CD8-positive, alpha-beta memory T cell (primary cell): ENCODE results near the gene CDH18. TPM values are rescaled to one million over a fixed set of nuclear protein-coding genes. Genes with fewer than 3 reads are reported as not detected.

Source experiments
- CTCF ChIA-PET: fragments of 350-600 bp; sonication (Branson Sonifier 250); formaldehyde crosslinking; loops from one replicate; lab custom pipeline; 2021; ENCODE audit warnings: antibody characterized with exemption; lab: Charles Lee
- POLR2A ChIA-PET: fragments of 350-600 bp; sonication (Branson Sonifier 250); formaldehyde crosslinking; loops from one replicate; lab custom pipeline; 2021; ENCODE audit warnings: antibody characterized with exemption; lab: Charles Lee
- DNase-seq, 5 donors: peaks; one replicate each; pipeline versions ENCODE4 v3.0.0 to v3.0.0-alpha.2; 2020 to 2022; ENCODE audit warnings: mixed read lengths in 1 of 5
- H3K27ac ChIP-seq: one replicate; pipeline ENCODE4 v1.7.0; 2013; ENCODE audit warnings: low read depth, mild to moderate bottlenecking, low read length, moderate library complexity
- H3K27me3 ChIP-seq: 2 replicates; pipeline ENCODE4 v1.7.0; 2013; ENCODE audit warnings: low read length, mild to moderate bottlenecking; ENCODE audit not compliant: insufficient read depth, poor library complexity, severe bottlenecking
- H3K36me3 ChIP-seq: 2 replicates; pipeline ENCODE4 v1.7.0; 2013; ENCODE audit warnings: mild to moderate bottlenecking, low read length, moderate library complexity; ENCODE audit not compliant: insufficient read depth
- H3K4me1 ChIP-seq: 2 replicates; pipeline ENCODE4 v1.7.0; 2013; ENCODE audit warnings: mild to moderate bottlenecking, low read length, moderate library complexity; ENCODE audit not compliant: insufficient read depth
- H3K4me3 ChIP-seq: 2 replicates; pipeline ENCODE4 v1.7.0; 2013; ENCODE audit warnings: mild to moderate bottlenecking, low read length
- H3K9me3 ChIP-seq: 2 replicates; pipeline ENCODE4 v1.7.0; 2013; ENCODE audit warnings: mild to moderate bottlenecking, low read length
- H3K27ac Mint-ChIP-seq, 8 donors: one replicate each; pipeline ENCODE4 v1.8.0; 2020 to 2021; ENCODE audit warnings: mixed read lengths in 8 of 8, mild to moderate bottlenecking in 6 of 8, inconsistent platforms in 3 of 8, moderate library complexity in 3 of 8
- H3K27me3 Mint-ChIP-seq, 2 donors: one replicate each; pipeline ENCODE4 v1.8.0; 2020 to 2021; ENCODE audit warnings: mixed read lengths in 2 of 2, mild to moderate bottlenecking in 1 of 2, moderate library complexity in 1 of 2
- H3K36me3 Mint-ChIP-seq, 3 donors: one replicate each; pipeline ENCODE4 v1.8.0; 2020 to 2021; ENCODE audit warnings: mixed read lengths in 3 of 3, inconsistent platforms in 1 of 3, mild to moderate bottlenecking in 1 of 3
- H3K4me1 Mint-ChIP-seq, 3 donors: one replicate each; pipeline ENCODE4 v1.8.0; 2020 to 2021; ENCODE audit warnings: mixed read lengths in 3 of 3, inconsistent platforms in 1 of 3, mild to moderate bottlenecking in 1 of 3
- H3K4me3 Mint-ChIP-seq, 7 donors: one replicate each; pipeline ENCODE4 v1.8.0; 2020 to 2021; ENCODE audit warnings: mixed read lengths in 7 of 7, mild to moderate bottlenecking in 6 of 7, moderate library complexity in 4 of 7, inconsistent platforms in 2 of 7
- H3K9me3 Mint-ChIP-seq, 5 donors: one replicate each; pipeline ENCODE4 v1.8.0; 2020 to 2022; ENCODE audit warnings: mixed read lengths in 5 of 5, mild to moderate bottlenecking in 3 of 5, moderate library complexity in 2 of 5, inconsistent platforms in 1 of 5
- polyA plus RNA-seq: library from polyadenylated mRNA; unstranded; fragments of 300-500 nt; fragmentation: Illumina TruSeq; gene quantifications from one replicate; pipeline ENCODE4 v1.2.3, GENCODE V29; 2021
- total RNA-seq, 2 experiments: library from RNA; stranded (reverse); gene quantifications; one replicate each; pipeline ENCODE4 v1.2.3, GENCODE V29; 2021

Gene CDH18
- total and polyA plus RNA-seq, 3 experiments from 2014 or later: not detected

- DNase-seq: no peak
- Mint-ChIP-seq H3K27me3 (no peaks in the 10 kb centered on the region), H3K9me3 (peaks cover 0 to 20% (median 7%) of the 10 kb centered on the region in 5 donors), H3K4me1 (no peaks in the 10 kb centered on the region), H3K27ac (no peak overlapping the region), H3K36me3 (no peaks in the 10 kb centered on the region), H3K4me3 (no peak overlapping the region)
- no peaks in the 10 kb centered on the region for H3K36me3 ChIP-seq
- H3K9me3 ChIP-seq: no peaks in the 10 kb centered on the region
- no peak overlapping the region for H3K4me3 ChIP-seq
- CTCF ChIA-PET: no interaction called here
- POLR2A ChIA-PET: no interaction called here
- H3K27ac ChIP-seq: no peak overlapping the region
- no peaks in the 10 kb centered on the region for H3K27me3 ChIP-seq
- no peaks in the 10 kb centered on the region for H3K4me1 ChIP-seq
These were observed 456.5 kb downstream of the CDH18 start for GRCh38 chr5:19531374-19531952.

GRCh38 chr5:19519448-19519847 lies 468.6 kb downstream of the CDH18 start:
- no peaks in the 10 kb centered on the region for H3K9me3 ChIP-seq
- Mint-ChIP-seq H3K4me1 (no peaks in the 10 kb centered on the region), H3K4me3 (no peak overlapping the region), H3K36me3 (no peaks in the 10 kb centered on the region), H3K27me3 (no peaks in the 10 kb centered on the region), H3K27ac (no peak overlapping the region), H3K9me3 (peaks cover 3 to 21% (median 7%) of the 10 kb centered on the region in 5 donors)
- ChIA-PET POLR2A (no interaction called here), CTCF (no interaction called here)
- no peaks in the 10 kb centered on the region for H3K27me3 ChIP-seq
- no peak overlapping the region for H3K27ac ChIP-seq
- H3K4me3 ChIP-seq: no peak overlapping the region
- no peaks in the 10 kb centered on the region for H3K36me3 ChIP-seq
- H3K4me1 ChIP-seq: no peaks in the 10 kb centered on the region
- DNase-seq: no peak

- no peaks in the 10 kb centered on the region for H3K4me1 Mint-ChIP-seq
- peaks cover 5 to 32% (median 10%) of the 10 kb centered on the region in 5 donors for H3K9me3 Mint-ChIP-seq
- no peak overlapping the region for H3K27ac Mint-ChIP-seq
- ChIA-PET CTCF (no interaction called here), POLR2A (no interaction called here)
- H3K9me3 ChIP-seq: no peaks in the 10 kb centered on the region
- H3K27ac ChIP-seq: no peak overlapping the region
- no peaks in the 10 kb centered on the region for H3K27me3 Mint-ChIP-seq
- no peak overlapping the region for H3K4me3 Mint-ChIP-seq
- no peaks in the 10 kb centered on the region for H3K4me1 ChIP-seq
- H3K36me3 Mint-ChIP-seq: no peaks in the 10 kb centered on the region
- no peaks in the 10 kb centered on the region for H3K36me3 ChIP-seq
- no peak for DNase-seq
- no peak overlapping the region for H3K4me3 ChIP-seq
- no peaks in the 10 kb centered on the region for H3K27me3 ChIP-seq
These were observed 489.1 kb downstream of the CDH18 start for GRCh38 chr5:19498852-19499251.

- Mint-ChIP-seq H3K9me3 (peaks cover 5 to 28% (median 10%) of the 10 kb centered on the region in 5 donors), H3K4me3 (no peak overlapping the region)
- no peaks in the 10 kb centered on the region for H3K4me1 ChIP-seq
These were observed 490.7 kb downstream of the CDH18 start for GRCh38 chr5:19497229-19497815.

GRCh38 chr5:19496056-19496455 lies 491.9 kb downstream of the CDH18 start:
- Histone ChIP-seq H3K9me3 (no peaks in the 10 kb centered on the region), H3K27ac (no peak overlapping the region), H3K27me3 (no peaks in the 10 kb centered on the region), H3K4me1 (no peaks in the 10 kb centered on the region), H3K36me3 (no peaks in the 10 kb centered on the region), H3K4me3 (no peak overlapping the region)
- ChIA-PET POLR2A (no interaction called here), CTCF (no interaction called here)
- Mint-ChIP-seq H3K27me3 (no peaks in the 10 kb centered on the region), H3K4me3 (no peak overlapping the region), H3K27ac (no peak overlapping the region), H3K36me3 (no peaks in the 10 kb centered on the region), H3K4me1 (no peaks in the 10 kb centered on the region), H3K9me3 (peaks cover 3 to 31% (median 6%) of the 10 kb centered on the region in 5 donors)
- no peak for DNase-seq

More at GRCh38 chr5:19497229-19497815, 490.7 kb downstream of the CDH18 start:
- no peak for DNase-seq
- no peaks in the 10 kb centered on the region for H3K36me3 ChIP-seq
- H3K27me3 Mint-ChIP-seq: no peaks in the 10 kb centered on the region
- POLR2A ChIA-PET: no interaction called here
- no peaks in the 10 kb centered on the region for H3K9me3 ChIP-seq
- H3K27ac Mint-ChIP-seq: no peak overlapping the region
- no peak overlapping the region for H3K4me3 ChIP-seq
- no peak overlapping the region for H3K27ac ChIP-seq
- no peaks in the 10 kb centered on the region for H3K36me3 Mint-ChIP-seq
- H3K4me1 Mint-ChIP-seq: no peaks in the 10 kb centered on the region
- no peaks in the 10 kb centered on the region for H3K27me3 ChIP-seq
- CTCF ChIA-PET: no interaction called here

GRCh38 chr5:19492861-19493260 lies 495.1 kb downstream of the CDH18 start:
- H3K4me1 Mint-ChIP-seq: no peaks in the 10 kb centered on the region
- no peak overlapping the region for H3K4me3 Mint-ChIP-seq
- peaks cover 0 to 43% (median 6%) of the 10 kb centered on the region in 5 donors for H3K9me3 Mint-ChIP-seq
- Histone ChIP-seq H3K27me3 (no peaks in the 10 kb centered on the region), H3K4me3 (no peak overlapping the region), H3K9me3 (no peaks in the 10 kb centered on the region), H3K27ac (no peak overlapping the region), H3K4me1 (no peaks in the 10 kb centered on the region), H3K36me3 (no peaks in the 10 kb centered on the region)
- H3K27me3 Mint-ChIP-seq: no peaks in the 10 kb centered on the region
- POLR2A ChIA-PET: no interaction called here
- no peak for DNase-seq
- no peaks in the 10 kb centered on the region for H3K36me3 Mint-ChIP-seq
- CTCF ChIA-PET: no interaction called here
- no peak overlapping the region for H3K27ac Mint-ChIP-seq

- Mint-ChIP-seq H3K36me3 (no peaks in the 10 kb centered on the region), H3K27ac (no peak overlapping the region), H3K4me1 (no peaks in the 10 kb centered on the region), H3K4me3 (no peak overlapping the region), H3K9me3 (peaks cover 2 to 30% (median 6%) of the 10 kb centered on the region in 5 donors), H3K27me3 (no peaks in the 10 kb centered on the region)
- Histone ChIP-seq H3K4me3 (no peak overlapping the region), H3K4me1 (no peaks in the 10 kb centered on the region), H3K27ac (no peak overlapping the region), H3K36me3 (no peaks in the 10 kb centered on the region), H3K9me3 (no peaks in the 10 kb centered on the region), H3K27me3 (no peaks in the 10 kb centered on the region)
- DNase-seq: no peak
- ChIA-PET POLR2A (no interaction called here), CTCF (no interaction called here)
These were observed 499.2 kb downstream of the CDH18 start for GRCh38 chr5:19488786-19489185.

- ChIA-PET POLR2A (no interaction called here), CTCF (no interaction called here)
- H3K4me3 Mint-ChIP-seq: no peak overlapping the region
- no peak overlapping the region for H3K27ac ChIP-seq
- DNase-seq: no peak
- no peaks in the 10 kb centered on the region for H3K27me3 Mint-ChIP-seq
- no peaks in the 10 kb centered on the region for H3K36me3 ChIP-seq
- no peaks in the 10 kb centered on the region for H3K36me3 Mint-ChIP-seq
- H3K4me3 ChIP-seq: no peak overlapping the region
- no peaks in the 10 kb centered on the region for H3K27me3 ChIP-seq
- no peaks in the 10 kb centered on the region for H3K9me3 ChIP-seq
- no peaks in the 10 kb centered on the region for H3K4me1 ChIP-seq
- no peak overlapping the region for H3K27ac Mint-ChIP-seq
- no peaks in the 10 kb centered on the region for H3K4me1 Mint-ChIP-seq
- peaks cover 6 to 36% (median 6%) of the 10 kb centered on the region in 5 donors for H3K9me3 Mint-ChIP-seq
These were observed 500.5 kb downstream of the CDH18 start for GRCh38 chr5:19487480-19487879.
